ENCODE measurements around the gene UBR7.
A peak's percentile ranks its signal among the peaks of the same experiment; 100 is the strongest.
"Not testable (repeated sequence)": the region's sequence is repeated elsewhere in the genome, so short reads cannot be mapped to it uniquely, and the experiment has no call there.

Gene UBR7

DNA sequence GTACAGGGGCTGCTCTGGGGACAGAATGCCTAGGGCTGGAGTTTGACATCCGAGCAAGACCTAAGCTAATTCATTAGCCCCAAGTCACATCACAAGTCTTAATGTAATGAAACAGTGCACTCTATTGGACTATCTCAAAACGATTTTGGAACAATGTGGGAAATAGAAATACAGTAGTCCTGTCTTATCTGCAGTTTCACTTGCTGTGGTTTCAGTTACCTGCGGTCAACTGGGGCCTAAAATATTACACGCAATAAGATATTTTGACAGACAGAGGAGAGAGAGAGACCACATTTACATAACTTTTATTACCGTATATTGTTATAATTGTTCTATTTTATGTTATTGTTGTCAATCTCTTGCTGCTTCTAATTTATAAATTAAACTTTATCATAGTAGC lies 43.5 kb upstream of the UBR7 start (continued):
- TF ChIP-seq, protein P1, sequence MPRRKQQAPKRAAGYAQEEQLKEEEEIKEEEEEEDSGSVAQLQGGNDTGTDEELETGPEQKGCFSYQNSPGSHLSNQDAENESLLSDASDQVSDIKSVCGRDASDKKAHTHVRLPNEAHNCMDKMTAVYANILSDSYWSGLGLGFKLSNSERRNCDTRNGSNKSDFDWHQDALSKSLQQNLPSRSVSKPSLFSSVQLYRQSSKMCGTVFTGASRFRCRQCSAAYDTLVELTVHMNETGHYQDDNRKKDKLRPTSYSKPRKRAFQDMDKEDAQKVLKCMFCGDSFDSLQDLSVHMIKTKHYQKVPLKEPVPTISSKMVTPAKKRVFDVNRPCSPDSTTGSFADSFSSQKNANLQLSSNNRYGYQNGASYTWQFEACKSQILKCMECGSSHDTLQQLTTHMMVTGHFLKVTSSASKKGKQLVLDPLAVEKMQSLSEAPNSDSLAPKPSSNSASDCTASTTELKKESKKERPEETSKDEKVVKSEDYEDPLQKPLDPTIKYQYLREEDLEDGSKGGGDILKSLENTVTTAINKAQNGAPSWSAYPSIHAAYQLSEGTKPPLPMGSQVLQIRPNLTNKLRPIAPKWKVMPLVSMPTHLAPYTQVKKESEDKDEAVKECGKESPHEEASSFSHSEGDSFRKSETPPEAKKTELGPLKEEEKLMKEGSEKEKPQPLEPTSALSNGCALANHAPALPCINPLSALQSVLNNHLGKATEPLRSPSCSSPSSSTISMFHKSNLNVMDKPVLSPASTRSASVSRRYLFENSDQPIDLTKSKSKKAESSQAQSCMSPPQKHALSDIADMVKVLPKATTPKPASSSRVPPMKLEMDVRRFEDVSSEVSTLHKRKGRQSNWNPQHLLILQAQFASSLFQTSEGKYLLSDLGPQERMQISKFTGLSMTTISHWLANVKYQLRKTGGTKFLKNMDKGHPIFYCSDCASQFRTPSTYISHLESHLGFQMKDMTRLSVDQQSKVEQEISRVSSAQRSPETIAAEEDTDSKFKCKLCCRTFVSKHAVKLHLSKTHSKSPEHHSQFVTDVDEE (CRISPR knock-in tag; IDR thresholded peaks at IDR 0.05) = no peak
- TF ChIP-seq ARNTL (CRISPR knock-in tag; IDR thresholded peaks at IDR 0.05; ENCODE audit: borderline replicate concordance, low read depth) (no peak), GLIS3 (CRISPR knock-in tag; IDR thresholded peaks at IDR 0.05) (no peak), ZFP30 (CRISPR knock-in tag; IDR thresholded peaks at IDR 0.05) (no peak)

DNA sequence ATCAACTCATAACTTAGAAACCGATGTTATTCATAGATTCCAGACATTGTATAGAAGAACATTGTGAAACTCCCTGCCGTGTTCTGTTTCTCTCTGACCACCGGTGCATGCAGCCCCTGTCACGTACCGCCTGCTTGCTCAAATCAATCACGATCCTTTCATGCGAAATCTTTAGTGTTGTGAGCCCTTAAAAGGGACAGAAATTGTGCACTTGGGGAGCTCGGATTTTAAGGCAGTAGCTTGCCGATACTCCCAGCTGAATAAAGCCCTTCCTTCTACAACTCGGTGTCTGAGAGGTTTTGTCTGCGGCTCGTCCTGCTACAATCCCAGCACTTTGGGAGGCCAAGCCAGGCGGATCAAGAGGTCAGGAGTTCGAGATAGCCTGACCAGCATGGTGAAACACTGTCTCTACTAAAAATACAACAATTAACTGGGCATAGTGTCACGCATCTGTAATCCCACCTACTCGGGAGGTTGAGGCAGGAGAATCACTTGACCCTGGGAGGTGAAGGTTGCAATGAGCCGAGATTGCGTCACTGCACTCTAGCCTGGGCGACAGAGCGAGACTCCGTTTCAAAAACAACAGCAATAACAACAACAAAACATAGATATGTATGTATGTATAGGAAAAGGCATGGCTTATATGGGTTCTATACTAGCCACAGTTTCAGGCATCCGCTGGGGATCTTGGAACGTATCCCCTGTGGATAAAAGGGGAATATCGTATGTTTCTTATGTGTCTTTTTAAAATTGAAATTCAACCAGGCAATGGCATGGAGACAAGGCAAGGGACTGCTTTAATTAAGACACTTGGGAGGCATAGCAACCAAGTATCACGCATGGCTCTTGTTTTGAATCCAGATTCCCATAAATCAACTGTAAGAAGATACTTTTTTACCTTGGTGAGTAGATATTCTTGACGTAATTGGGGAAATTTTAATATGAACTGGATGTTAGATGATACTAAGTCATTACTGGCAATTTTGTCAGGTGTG lies 41.5 kb upstream of the UBR7 start:
- not testable (repeated sequence) for ATAC-seq

DNA sequence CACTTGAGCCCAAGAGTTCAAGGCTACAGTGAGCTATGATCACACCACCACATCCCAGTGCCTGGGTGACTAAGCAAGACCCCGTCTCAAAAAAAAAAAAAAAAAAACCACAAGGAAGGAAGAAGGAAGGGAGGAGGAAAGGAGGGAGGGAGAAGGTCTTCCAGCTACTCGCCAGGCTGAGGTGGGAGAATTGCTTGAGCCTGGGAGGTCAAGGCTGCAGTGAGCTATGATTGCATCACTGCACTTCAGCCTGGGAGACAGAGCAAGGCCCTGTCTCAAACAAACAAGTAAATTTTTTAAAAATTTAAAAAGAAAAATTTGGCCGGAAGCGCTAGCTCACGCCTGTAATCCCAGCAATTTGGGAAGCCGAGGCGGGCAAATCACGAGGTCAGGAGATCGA lies 38.4 kb upstream of the UBR7 start:
- not testable (repeated sequence) for ATAC-seq

DNA sequence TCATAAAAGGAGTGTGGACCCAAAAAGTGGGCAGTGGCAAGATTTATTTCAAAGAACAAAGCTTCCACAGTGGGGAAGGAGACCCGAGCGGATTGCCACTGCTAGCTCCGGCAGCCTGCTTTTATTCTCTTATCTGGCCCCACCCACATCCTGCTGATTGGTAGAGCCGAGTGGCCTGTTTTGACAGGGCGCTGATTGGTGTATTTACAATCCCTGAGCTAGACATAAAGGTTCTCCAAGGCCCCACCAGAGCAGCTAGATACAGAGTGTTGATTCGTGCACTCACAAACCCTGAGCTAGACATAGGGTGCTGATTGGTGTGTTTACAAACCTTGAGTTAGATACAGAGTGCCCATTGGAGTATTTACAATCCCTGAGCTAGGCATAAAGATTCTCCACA lies 37.4 kb upstream of the UBR7 start:
- ATAC-seq = not testable (repeated sequence)

DNA sequence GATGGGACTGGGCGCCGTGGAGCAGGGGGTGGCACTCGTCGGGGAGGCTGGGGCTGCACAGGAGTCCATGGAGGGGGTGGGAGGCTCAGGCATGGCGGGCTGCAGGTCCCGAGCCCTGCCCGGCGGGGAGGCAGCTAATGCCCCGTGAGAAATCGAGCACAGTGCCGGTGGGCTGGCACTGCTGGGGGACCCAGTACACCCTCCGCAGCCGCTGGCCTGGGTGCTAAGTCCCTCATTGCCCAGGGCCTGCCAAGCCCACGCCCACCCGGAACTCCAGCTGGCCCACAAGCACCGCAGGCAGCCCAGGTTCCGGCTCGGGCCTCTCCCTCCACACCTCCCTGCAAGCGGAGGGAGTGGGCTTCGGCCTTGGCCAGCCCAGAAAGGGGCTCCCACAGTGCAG lies 36.9 kb upstream of the UBR7 start:
- ATAC-seq = not testable (repeated sequence)

DNA sequence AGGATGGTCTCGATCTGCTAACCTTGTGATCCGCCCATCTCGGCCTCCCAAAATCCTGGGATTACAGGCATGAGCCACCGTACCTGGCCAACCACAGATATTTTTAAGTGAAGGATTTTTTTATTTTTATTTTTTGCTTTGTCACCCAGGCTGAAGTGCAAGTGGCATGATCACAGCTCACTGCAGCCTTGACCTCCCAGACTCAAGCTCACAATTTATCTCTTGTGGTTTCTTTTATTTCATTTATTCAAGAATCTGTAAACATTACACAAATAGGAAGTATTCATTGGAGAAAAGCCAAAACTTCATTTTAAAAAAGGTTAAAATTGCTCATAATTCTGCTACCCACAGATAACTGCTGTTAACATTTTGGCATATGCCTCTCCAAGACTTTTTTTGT lies 35.7 kb upstream of the UBR7 start:
- TF ChIP-seq ARNTL (CRISPR knock-in tag; IDR thresholded peaks at IDR 0.05; ENCODE audit: borderline replicate concordance, low read depth) = no peak
- no peak for TF ChIP-seq BACH2 (CRISPR knock-in tag; IDR thresholded peaks at IDR 0.05; ENCODE audit: borderline replicate concordance)
- no peak for ATAC-seq

DNA sequence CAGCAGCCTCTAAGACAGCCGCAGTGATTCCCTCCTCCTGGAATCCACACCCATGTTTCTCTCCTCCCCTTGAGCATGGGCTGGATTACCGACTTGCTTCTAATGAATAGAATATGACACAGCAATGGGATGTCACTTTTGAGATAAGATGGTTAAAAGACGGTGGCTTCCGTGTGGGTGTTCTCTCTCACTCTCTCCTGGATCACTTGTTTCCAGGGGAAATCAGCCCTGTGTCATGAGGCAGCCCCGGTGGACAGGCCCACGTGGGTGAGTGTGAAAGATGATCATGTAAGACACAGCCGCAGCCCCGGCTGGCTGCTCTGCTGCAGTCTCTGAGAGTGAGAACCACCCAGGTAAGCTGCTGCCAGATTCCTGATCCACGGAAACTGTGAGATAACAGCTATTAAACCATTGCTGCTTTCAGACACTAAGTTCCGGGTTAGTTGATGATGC lies 33.1 kb upstream of the UBR7 start:
- TF ChIP-seq, protein P2, sequence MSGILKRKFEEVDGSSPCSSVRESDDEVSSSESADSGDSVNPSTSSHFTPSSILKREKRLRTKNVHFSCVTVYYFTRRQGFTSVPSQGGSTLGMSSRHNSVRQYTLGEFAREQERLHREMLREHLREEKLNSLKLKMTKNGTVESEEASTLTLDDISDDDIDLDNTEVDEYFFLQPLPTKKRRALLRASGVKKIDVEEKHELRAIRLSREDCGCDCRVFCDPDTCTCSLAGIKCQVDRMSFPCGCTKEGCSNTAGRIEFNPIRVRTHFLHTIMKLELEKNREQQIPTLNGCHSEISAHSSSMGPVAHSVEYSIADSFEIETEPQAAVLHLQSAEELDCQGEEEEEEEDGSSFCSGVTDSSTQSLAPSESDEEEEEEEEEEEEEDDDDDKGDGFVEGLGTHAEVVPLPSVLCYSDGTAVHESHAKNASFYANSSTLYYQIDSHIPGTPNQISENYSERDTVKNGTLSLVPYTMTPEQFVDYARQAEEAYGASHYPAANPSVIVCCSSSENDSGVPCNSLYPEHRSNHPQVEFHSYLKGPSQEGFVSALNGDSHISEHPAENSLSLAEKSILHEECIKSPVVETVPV (CRISPR knock-in tag; IDR thresholded peaks at IDR 0.05) = no peak
- ATAC-seq = peak; percentile 71

DNA sequence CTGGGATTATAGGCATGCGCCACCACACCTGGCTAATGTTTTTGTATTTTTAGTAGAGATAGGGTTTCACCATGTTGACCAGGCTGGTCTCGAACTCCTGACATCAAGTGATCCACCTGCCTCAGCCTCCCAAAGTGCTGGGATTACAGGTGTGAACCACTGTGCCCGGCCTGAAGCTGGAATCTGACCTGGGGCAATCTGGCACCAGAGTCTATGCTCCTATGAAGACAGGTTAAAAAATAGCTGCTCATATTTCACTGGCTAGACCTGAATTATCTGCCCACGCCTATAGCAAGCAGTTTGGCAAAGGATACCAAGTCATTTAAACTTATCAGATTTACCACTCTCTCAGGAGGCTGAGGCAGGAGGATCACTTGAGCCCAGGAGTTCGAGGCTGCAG lies 32.3 kb upstream of the UBR7 start:
- ATAC-seq = not testable (repeated sequence)

DNA sequence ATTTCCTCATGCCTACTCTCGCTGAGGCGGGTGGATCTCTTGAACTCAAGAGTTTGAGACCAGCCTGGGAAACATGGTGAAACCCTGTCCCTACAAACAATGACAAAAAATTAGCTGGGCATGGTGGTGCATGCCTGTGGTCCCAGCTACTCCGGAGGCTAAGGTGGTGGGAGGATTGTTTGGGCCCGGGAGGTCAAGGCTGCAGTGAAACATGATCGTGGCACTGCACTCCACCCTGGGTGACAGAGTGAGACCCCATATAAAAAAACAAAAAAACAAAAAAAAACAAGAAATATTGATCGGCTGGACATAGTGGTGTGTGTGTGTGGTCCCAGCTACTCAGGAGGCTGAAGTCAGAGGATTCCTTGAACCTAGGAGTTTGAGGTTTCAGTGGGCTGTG lies 31.6 kb upstream of the UBR7 start:
- TF ChIP-seq OSR1 (CRISPR knock-in tag; IDR thresholded peaks at IDR 0.05) (no peak), ESRRG (CRISPR knock-in tag; IDR thresholded peaks at IDR 0.05) (no peak), RARB (CRISPR knock-in tag; IDR thresholded peaks at IDR 0.05) (no peak), ZNF8 (CRISPR knock-in tag; IDR thresholded peaks at IDR 0.05) (no peak), ZNF70 (CRISPR knock-in tag; IDR thresholded peaks at IDR 0.05) (no peak), ZFP30 (CRISPR knock-in tag; IDR thresholded peaks at IDR 0.05) (no peak)
- no peak for ATAC-seq

DNA sequence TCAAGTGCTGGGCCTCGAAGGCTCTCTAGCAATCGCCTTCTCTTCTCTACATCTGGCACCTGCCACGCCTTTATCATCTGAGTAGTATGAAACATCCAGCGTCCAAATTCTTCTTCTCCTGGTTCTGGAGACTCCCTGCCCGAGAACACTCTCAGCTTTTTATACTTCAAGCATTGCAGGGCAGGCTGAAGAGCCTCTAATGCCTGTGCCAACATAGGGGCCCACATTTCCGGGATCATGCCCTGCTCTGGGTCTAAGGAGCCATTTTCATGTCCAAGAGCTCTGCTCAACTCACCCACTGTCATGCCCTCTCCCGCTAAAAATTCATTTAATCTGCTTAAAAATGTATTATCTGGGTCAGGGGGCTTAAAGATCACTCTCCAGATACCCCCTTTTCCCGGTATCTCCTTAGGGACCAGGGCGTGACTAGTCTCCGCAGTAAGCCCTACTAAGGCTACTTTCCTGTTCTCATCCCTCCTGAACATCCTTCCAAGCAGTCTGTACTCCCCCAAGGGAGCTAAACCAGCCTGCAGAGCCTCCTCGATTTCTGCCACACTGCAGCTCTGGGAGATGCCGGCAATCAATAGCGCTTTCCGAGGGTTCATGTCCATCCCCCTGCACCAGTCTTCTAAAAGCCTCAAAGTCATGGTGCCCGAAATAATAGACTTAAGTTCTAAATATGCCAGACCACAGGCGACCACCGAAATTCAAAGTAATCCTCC lies 23.3 kb upstream of the UBR7 start:
- TF ChIP-seq, protein P3, sequence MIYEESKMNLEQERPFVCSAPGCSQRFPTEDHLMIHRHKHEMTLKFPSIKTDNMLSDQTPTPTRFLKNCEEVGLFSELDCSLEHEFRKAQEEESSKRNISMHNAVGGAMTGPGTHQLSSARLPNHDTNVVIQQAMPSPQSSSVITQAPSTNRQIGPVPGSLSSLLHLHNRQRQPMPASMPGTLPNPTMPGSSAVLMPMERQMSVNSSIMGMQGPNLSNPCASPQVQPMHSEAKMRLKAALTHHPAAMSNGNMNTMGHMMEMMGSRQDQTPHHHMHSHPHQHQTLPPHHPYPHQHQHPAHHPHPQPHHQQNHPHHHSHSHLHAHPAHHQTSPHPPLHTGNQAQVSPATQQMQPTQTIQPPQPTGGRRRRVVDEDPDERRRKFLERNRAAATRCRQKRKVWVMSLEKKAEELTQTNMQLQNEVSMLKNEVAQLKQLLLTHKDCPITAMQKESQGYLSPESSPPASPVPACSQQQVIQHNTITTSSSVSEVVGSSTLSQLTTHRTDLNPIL (CRISPR knock-in tag; IDR thresholded peaks at IDR 0.05; ENCODE audit: low read depth) = no peak
- TF ChIP-seq SNAI2 (CRISPR knock-in tag; IDR thresholded peaks at IDR 0.05) (no peak), ZNF70 (CRISPR knock-in tag; IDR thresholded peaks at IDR 0.05) (no peak), ZNF565 (CRISPR knock-in tag; conservative IDR thresholded peaks at IDR 0.05; ENCODE audit: low read depth) (no peak)
- no peak; the same call in 2 of the 3 replicates for ATAC-seq

All from SK-N-SH treated with all-trans-retinoic acid at 6 μM for 48 hours (cell line).